ENCODE measurements around the gene DTNBP1. TPM values are rescaled to one million over a fixed set of nuclear protein-coding genes. Genes with fewer than 3 reads are reported as not detected.

The DTNBP1 gene
- total and polyA plus RNA-seq, 2 of the 4 experiments (the other 2 are of a cell fraction): 4.8 to 18.7 TPM

DNA sequence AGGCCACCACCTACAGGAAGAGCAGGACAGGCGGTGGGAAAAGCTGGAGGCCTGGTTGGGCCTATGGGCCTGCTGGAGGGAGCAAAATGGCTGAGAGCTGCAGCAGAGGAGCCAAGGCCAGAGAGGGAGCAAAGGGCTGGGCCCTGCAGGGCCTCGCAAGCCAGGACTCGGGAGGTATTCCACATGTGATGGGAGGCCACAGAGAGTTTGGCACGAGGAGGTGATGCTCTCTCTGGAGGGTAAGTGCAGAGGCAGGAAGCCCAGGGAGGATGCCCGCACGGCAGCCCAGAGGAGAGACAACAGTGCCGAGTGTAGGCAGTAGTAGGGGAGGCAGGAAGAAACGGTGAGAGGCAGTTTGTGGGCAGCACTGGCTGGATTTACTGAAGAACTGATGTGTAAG lies 85.7 kb downstream of the DTNBP1 start:
- no peaks in the 10 kb centered on the region for H3K9me3 ChIP-seq (ENCODE audit: control insufficient read depth, insufficient read depth, low read length)
- WGBS, 2 experiments (ENCODE audit: extremely low coverage in 2 of 2, insufficient read length in 1 of 2): 100% methylated on average over 4 of the region's 8 CpGs; no CpG with 5 or more reads in 1 of the 2 experiments
- in situ Hi-C loops (cut with MboI; ENCODE audit: low sequenced_read_pairs) (no loop called here), dilution Hi-C loops (cut with HindIII; ENCODE audit: low sequenced_read_pairs, unreplicated experiment) (no loop called here), intact Hi-C loops (cut with micrococcal nuclease) (no loop called here)
- no peak overlapping the region for H3K23ac ChIP-seq (ENCODE audit: low read depth, low read length)
- H2AFZ ChIP-seq (replicated peaks; ENCODE audit: low read length, poor library complexity): no peak overlapping the region
- no peak overlapping the region for H2BK120ac ChIP-seq (ENCODE audit: low read depth, low read length)
- no peaks in the 10 kb centered on the region for H3K27me3 ChIP-seq (ENCODE audit: control insufficient read depth, insufficient read depth, low read length)
- no peak overlapping the region for H3K27ac ChIP-seq (ENCODE audit: insufficient read depth, low read length)
- H2AK9ac ChIP-seq (replicated peaks; ENCODE audit: low read depth, low read length, poor library complexity): no peak overlapping the region
- H4K5ac ChIP-seq (ENCODE audit: low read depth, low read length): no peak overlapping the region
- peaks cover 4% of the 10 kb centered on the region; the same call in 1 of the 2 replicates for H3K9me1 ChIP-seq (ENCODE audit: insufficient read depth, low read length)
- ChIA-PET CTCF (no interaction called here), POLR2A (ENCODE audit: unreplicated experiment) (no interaction called here)
- no peak overlapping the region for H3K9ac ChIP-seq (ENCODE audit: low read depth, low read length)
- ATAC-seq (ENCODE audit: low read depth) (no peak), DNase-seq (no peak)
- H4K8ac ChIP-seq (ENCODE audit: low read depth in 2 of 2, low read length in 2 of 2): no peak overlapping the region
- no TSS peak for BruUV-seq (replicated peaks)
- H3K4me3 ChIP-seq (ENCODE audit: insufficient read depth, low read depth, low read length): no peak overlapping the region
- no peak overlapping the region for H3K18ac ChIP-seq (ENCODE audit: low read depth, low read length)
- H3K14ac ChIP-seq (replicated peaks; ENCODE audit: low read depth, low read length): no peak overlapping the region
- H2AK5ac ChIP-seq (ENCODE audit: low read depth, low read length): no peak overlapping the region
- no peak overlapping the region for H3K56ac ChIP-seq (ENCODE audit: extremely low read depth, insufficient read depth, low read length)
- H3K79me1 ChIP-seq (ENCODE audit: low read depth in 1 of 2, low read length in 2 of 2): no peaks in the 10 kb centered on the region; a peak in 1 of 4 replicates
- TF ChIP-seq MAFK (IDR thresholded peaks at IDR 0.05; ENCODE audit: low read depth, low read length) (no peak), MAZ (IDR thresholded peaks at IDR 0.05; ENCODE audit: borderline replicate concordance, low read depth, low read length) (no peak), FOS (IDR thresholded peaks at IDR 0.05; ENCODE audit: low read depth, low read length) (no peak), CHD1 (IDR thresholded peaks at IDR 0.05; ENCODE audit: low read depth, low read length) (no peak), ELK1 (IDR thresholded peaks at IDR 0.05; ENCODE audit: borderline replicate concordance, low read depth, low read length) (no peak), POLR2A (IDR thresholded peaks at IDR 0.05; ENCODE audit: low read depth, low read length) (no peak), CEBPB (IDR thresholded peaks at IDR 0.05; ENCODE audit: low read depth, low read length) (no peak), RCOR1 (IDR thresholded peaks at IDR 0.05; ENCODE audit: insufficient replicate concordance, low read length) (no peak), MXI1 (IDR thresholded peaks at IDR 0.05; ENCODE audit: borderline replicate concordance, low read depth, low read length) (no peak), RFX5 (IDR thresholded peaks at IDR 0.05; ENCODE audit: low read depth, low read length) (no peak), BHLHE40 (IDR thresholded peaks at IDR 0.05; ENCODE audit: low read depth, low read length) (no peak), SMC3 (IDR thresholded peaks at IDR 0.05; ENCODE audit: low read depth, low read length) (no peak), NFE2L2 (IDR thresholded peaks at IDR 0.05; ENCODE audit: low read depth, low read length) (no peak), RAD21 (IDR thresholded peaks at IDR 0.05; ENCODE audit: low read length) (no peak)
- TF ChIP-seq, protein P1, sequence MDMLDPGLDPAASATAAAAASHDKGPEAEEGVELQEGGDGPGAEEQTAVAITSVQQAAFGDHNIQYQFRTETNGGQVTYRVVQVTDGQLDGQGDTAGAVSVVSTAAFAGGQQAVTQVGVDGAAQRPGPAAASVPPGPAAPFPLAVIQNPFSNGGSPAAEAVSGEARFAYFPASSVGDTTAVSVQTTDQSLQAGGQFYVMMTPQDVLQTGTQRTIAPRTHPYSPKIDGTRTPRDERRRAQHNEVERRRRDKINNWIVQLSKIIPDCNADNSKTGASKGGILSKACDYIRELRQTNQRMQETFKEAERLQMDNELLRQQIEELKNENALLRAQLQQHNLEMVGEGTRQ (IDR thresholded peaks at IDR 0.05; ENCODE audit: low read depth, low read length): no peak
- TF ChIP-seq, protein P2, sequence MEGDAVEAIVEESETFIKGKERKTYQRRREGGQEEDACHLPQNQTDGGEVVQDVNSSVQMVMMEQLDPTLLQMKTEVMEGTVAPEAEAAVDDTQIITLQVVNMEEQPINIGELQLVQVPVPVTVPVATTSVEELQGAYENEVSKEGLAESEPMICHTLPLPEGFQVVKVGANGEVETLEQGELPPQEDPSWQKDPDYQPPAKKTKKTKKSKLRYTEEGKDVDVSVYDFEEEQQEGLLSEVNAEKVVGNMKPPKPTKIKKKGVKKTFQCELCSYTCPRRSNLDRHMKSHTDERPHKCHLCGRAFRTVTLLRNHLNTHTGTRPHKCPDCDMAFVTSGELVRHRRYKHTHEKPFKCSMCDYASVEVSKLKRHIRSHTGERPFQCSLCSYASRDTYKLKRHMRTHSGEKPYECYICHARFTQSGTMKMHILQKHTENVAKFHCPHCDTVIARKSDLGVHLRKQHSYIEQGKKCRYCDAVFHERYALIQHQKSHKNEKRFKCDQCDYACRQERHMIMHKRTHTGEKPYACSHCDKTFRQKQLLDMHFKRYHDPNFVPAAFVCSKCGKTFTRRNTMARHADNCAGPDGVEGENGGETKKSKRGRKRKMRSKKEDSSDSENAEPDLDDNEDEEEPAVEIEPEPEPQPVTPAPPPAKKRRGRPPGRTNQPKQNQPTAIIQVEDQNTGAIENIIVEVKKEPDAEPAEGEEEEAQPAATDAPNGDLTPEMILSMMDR (conservative IDR thresholded peaks at IDR 0.05; ENCODE audit: low read depth, low read length): no peak
- no peak overlapping the region for H2BK5ac ChIP-seq (ENCODE audit: low read depth, low read length, poor library complexity, severe bottlenecking)
- no peak overlapping the region for H3K4ac ChIP-seq (ENCODE audit: low read depth, low read length)
- H3K36me3 ChIP-seq (ENCODE audit: control insufficient read depth, insufficient read depth, low read length): 0 out of 2 replicates have a peak, but pooled peaks cover 1% of the 10 kb centered on the region
- H4K20me1 ChIP-seq (ENCODE audit: insufficient read depth, low read length): peaks cover 7% of the 10 kb centered on the region; the same call in 1 of the 2 replicates
- H2BK20ac ChIP-seq (ENCODE audit: low read depth, low read length): no peak overlapping the region
- H4K91ac ChIP-seq (ENCODE audit: insufficient read depth, low read depth, low read length): no peak overlapping the region
- H3K4me1 ChIP-seq (ENCODE audit: control insufficient read depth, insufficient read depth, low read length): peaks cover 4% of the 10 kb centered on the region
- no peak overlapping the region for H2BK15ac ChIP-seq (ENCODE audit: low read depth, low read length)
- H3K4me2 ChIP-seq (ENCODE audit: low read depth, low read length): no peak overlapping the region
